Upper lobe of left lung (tissue), 4 donors: Measurements from ENCODE around the gene LRPAP1.

Source experiments
- EP300 ChIP-seq, 4 donors: sonication (generic); formaldehyde crosslinking; IDR thresholded peaks; one replicate each; pipeline ENCODE4 v1.5.1; 2017; ENCODE audit warnings: antibody characterized with exemption in 4 of 4, control low read depth in 2 of 4
- POLR2A ChIP-seq, 4 donors: fragments of 450-650 bp; IDR thresholded peaks; one replicate each; pipeline ENCODE4 v1.5.1; 2016 to 2017; ENCODE audit warnings: antibody characterized with exemption in 4 of 4, mild to moderate bottlenecking in 2 of 4
- POLR2AphosphoS5 ChIP-seq, 2 donors: sonication (generic); formaldehyde crosslinking; IDR thresholded peaks; one replicate each; pipeline ENCODE4 v1.5.1; 2017; ENCODE audit warnings: antibody characterized with exemption in 2 of 2
- TF ChIP-seq, protein P1 (sequence below), 6 experiments: fragments of 450-650 bp in 4 of 6; fragments of 200-600 bp in 2 of 6; sonication (generic) in 2 of 6; IDR thresholded peaks; one replicate each; pipeline ENCODE4 v1.5.1; 2016 to 2019; ENCODE audit warnings: antibody characterized with exemption in 6 of 6

DNA sequence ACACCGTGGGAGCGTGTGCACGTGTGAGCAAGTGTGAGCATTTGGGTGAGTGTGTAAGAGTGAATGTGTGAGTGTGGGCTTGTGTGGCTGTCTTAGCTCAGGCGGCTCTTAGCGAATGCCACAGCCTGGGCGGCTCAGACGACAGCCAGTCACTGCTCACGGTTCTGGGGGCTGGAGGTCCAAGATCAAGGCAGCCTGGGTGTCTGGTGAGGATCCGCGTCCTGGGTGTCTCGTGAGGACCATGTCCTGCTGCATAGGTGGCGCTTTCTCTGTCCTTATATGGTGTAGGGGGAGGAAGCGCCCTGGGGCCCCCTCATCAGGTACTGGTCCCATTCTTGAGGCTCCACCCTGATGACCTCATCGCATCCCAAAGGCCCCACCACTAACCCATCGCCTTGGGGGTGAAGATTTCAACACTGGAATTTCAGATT lies 64.6 kb downstream of the LRPAP1 start:
- TF ChIP-seq, protein P1, sequence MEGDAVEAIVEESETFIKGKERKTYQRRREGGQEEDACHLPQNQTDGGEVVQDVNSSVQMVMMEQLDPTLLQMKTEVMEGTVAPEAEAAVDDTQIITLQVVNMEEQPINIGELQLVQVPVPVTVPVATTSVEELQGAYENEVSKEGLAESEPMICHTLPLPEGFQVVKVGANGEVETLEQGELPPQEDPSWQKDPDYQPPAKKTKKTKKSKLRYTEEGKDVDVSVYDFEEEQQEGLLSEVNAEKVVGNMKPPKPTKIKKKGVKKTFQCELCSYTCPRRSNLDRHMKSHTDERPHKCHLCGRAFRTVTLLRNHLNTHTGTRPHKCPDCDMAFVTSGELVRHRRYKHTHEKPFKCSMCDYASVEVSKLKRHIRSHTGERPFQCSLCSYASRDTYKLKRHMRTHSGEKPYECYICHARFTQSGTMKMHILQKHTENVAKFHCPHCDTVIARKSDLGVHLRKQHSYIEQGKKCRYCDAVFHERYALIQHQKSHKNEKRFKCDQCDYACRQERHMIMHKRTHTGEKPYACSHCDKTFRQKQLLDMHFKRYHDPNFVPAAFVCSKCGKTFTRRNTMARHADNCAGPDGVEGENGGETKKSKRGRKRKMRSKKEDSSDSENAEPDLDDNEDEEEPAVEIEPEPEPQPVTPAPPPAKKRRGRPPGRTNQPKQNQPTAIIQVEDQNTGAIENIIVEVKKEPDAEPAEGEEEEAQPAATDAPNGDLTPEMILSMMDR (IDR thresholded peaks at IDR 0.05): no peak
- TF ChIP-seq POLR2A (IDR thresholded peaks at IDR 0.05) (no peak), POLR2AphosphoS5 (IDR thresholded peaks at IDR 0.05) (no peak), EP300 (IDR thresholded peaks at IDR 0.05) (no peak)
